ENCODE measurements around the gene SNX25.

The SNX25 gene

GRCh38 chr4:185404031-185404430 is 194.6 kb downstream of the SNX25 start (continued):
- TF ChIP-seq, protein P1, sequence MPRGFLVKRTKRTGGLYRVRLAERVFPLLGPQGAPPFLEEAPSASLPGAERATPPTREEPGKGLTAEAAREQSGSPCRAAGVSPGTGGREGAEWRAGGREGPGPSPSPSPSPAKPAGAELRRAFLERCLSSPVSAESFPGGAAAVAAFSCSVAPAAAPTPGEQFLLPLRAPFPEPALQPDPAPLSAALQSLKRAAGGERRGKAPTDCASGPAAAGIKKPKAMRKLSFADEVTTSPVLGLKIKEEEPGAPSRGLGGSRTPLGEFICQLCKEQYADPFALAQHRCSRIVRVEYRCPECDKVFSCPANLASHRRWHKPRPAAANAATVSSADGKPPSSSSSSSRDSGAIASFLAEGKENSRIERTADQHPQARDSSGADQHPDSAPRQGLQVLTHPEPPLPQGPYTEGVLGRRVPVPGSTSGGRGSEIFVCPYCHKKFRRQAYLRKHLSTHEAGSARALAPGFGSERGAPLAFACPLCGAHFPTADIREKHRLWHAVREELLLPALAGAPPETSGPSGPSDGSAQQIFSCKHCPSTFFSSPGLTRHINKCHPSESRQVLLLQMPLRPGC (tag by site-specific recombination; IDR thresholded peaks at IDR 0.05): no peak
- no peak for TF ChIP-seq ZNF221 (tag by site-specific recombination; IDR thresholded peaks at IDR 0.05; ENCODE audit: borderline replicate concordance)
- no peak for TF ChIP-seq KLF9 (tag by site-specific recombination; IDR thresholded peaks at IDR 0.05; ENCODE audit: low read depth)
- TF ChIP-seq SP2 (tag by site-specific recombination; IDR thresholded peaks at IDR 0.05): no peak
- no peak for TF ChIP-seq ZNF350 (tag by site-specific recombination; IDR thresholded peaks at IDR 0.05)
- TF ChIP-seq, protein P2, sequence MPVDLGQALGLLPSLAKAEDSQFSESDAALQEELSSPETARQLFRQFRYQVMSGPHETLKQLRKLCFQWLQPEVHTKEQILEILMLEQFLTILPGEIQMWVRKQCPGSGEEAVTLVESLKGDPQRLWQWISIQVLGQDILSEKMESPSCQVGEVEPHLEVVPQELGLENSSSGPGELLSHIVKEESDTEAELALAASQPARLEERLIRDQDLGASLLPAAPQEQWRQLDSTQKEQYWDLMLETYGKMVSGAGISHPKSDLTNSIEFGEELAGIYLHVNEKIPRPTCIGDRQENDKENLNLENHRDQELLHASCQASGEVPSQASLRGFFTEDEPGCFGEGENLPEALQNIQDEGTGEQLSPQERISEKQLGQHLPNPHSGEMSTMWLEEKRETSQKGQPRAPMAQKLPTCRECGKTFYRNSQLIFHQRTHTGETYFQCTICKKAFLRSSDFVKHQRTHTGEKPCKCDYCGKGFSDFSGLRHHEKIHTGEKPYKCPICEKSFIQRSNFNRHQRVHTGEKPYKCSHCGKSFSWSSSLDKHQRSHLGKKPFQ (tag by site-specific recombination; IDR thresholded peaks at IDR 0.05): no peak
- TF ChIP-seq ZNF76 (tag by site-specific recombination; IDR thresholded peaks at IDR 0.05; ENCODE audit: borderline replicate concordance, low read depth): no peak
- TF ChIP-seq ZNF121 (tag by site-specific recombination; IDR thresholded peaks at IDR 0.05): no peak
- TF ChIP-seq ZNF274 (IDR thresholded peaks at IDR 0.05; ENCODE audit: low read length): no peak
- no peak for TF ChIP-seq ZNF274 (tag by site-specific recombination; IDR thresholded peaks at IDR 0.05; ENCODE audit: borderline replicate concordance)

GRCh38 chr4:185405296-185405999 is 196.1 kb downstream of the SNX25 start:
- Histone ChIP-seq H3K27ac (ENCODE audit: extremely low read depth, low read depth, low read length) (no peak overlapping the region), H3K4me1 (ENCODE audit: control insufficient read depth, insufficient read depth, low read length) (no peaks in the 10 kb centered on the region), H3K36me3 (ENCODE audit: control insufficient read depth in 2 of 2, insufficient read depth in 1 of 2, low read length in 2 of 2) (peaks cover 15 to 49% of the 10 kb centered on the region in 2 experiments), H3K4me3 (ENCODE audit: low read depth, low read length) (no peak overlapping the region), H3K9me3 (ENCODE audit: control insufficient read depth, insufficient read depth, low read depth, low read length) (no peaks in the 10 kb centered on the region)
- no peak for TF ChIP-seq HOXC10 (CRISPR knock-in tag; IDR thresholded peaks at IDR 0.05)
- no peak for TF ChIP-seq SETDB1 (IDR thresholded peaks at IDR 0.05; ENCODE audit: insufficient read length, low read length)
- no peak for TF ChIP-seq ZNF707 (tag by site-specific recombination; IDR thresholded peaks at IDR 0.05)
- POLR2A ChIA-PET: no interaction called here
- CTCF ChIA-PET: no interaction called here

- CTCF ChIA-PET: no interaction called here
- TF ChIP-seq SP2 (tag by site-specific recombination; IDR thresholded peaks at IDR 0.05) (no peak), ZNF133 (tag by site-specific recombination; IDR thresholded peaks at IDR 0.05) (no peak), KLF17 (tag by site-specific recombination; IDR thresholded peaks at IDR 0.05) (no peak), ZNF211 (tag by site-specific recombination; IDR thresholded peaks at IDR 0.05; ENCODE audit: low read depth) (no peak), TRIM28 (IDR thresholded peaks at IDR 0.05; ENCODE audit: borderline replicate concordance, low read length) (no peak)
- TF ChIP-seq, protein P3, sequence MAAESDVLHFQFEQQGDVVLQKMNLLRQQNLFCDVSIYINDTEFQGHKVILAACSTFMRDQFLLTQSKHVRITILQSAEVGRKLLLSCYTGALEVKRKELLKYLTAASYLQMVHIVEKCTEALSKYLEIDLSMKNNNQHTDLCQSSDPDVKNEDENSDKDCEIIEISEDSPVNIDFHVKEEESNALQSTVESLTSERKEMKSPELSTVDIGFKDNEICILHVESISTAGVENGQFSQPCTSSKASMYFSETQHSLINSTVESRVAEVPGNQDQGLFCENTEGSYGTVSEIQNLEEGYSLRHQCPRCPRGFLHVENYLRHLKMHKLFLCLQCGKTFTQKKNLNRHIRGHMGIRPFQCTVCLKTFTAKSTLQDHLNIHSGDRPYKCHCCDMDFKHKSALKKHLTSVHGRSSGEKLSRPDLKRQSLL (tag by site-specific recombination; IDR thresholded peaks at IDR 0.05): no peak
- Histone ChIP-seq H3K4me1 (ENCODE audit: control insufficient read depth, insufficient read depth, low read length) (no peaks in the 10 kb centered on the region), H3K9me3 (ENCODE audit: control insufficient read depth, insufficient read depth, low read depth, low read length) (no peaks in the 10 kb centered on the region), H3K36me3 (ENCODE audit: control insufficient read depth in 2 of 2, insufficient read depth in 1 of 2, low read length in 2 of 2) (peaks cover 15 to 45% of the 10 kb centered on the region in 2 experiments), H3K4me3 (ENCODE audit: low read depth, low read length) (no peak overlapping the region), H3K27ac (ENCODE audit: extremely low read depth, low read depth, low read length) (no peak overlapping the region)
- POLR2A ChIA-PET: no interaction called here
Observed at GRCh38 chr4:185408432-185408831, 199.0 kb downstream of the SNX25 start.
